Measurements from ENCODE around the gene PEX5. TPM values are rescaled to one million over a fixed set of nuclear protein-coding genes. Genes with fewer than 3 reads are reported as not detected.
"Not testable (repeated sequence)": the region's sequence is repeated elsewhere in the genome, so short reads cannot be mapped to it uniquely, and the experiment has no call there.

The PEX5 gene
- total RNA-seq, 1 donor from 2014 or later, result 34.1 TPM

DNA sequence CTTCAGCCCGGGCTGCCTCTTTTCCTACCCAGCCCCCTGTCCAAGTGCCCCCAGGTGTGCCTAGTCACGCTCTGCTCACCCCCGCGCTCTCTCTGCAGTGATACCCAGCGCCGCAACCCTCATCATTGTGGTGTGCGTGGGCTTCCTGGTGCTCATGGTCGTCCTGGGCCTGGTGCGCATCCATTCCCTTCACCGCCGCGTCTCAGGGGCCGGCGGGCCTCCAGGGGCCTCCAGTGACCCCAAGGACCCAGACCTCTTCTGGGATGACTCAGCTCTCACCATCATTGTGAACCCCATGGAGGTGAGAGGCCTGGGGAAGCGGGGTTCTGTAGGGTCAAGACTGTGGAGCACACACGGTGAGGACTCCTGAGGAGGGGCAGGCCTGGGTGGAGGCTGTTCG is 32.1 kb upstream of the PEX5 start:
- intact Hi-C loops (cut with DNase I), result no loop called here
- ATAC-seq (ENCODE audit: poor library complexity) (no peak), DNase-seq (no peak)

DNA sequence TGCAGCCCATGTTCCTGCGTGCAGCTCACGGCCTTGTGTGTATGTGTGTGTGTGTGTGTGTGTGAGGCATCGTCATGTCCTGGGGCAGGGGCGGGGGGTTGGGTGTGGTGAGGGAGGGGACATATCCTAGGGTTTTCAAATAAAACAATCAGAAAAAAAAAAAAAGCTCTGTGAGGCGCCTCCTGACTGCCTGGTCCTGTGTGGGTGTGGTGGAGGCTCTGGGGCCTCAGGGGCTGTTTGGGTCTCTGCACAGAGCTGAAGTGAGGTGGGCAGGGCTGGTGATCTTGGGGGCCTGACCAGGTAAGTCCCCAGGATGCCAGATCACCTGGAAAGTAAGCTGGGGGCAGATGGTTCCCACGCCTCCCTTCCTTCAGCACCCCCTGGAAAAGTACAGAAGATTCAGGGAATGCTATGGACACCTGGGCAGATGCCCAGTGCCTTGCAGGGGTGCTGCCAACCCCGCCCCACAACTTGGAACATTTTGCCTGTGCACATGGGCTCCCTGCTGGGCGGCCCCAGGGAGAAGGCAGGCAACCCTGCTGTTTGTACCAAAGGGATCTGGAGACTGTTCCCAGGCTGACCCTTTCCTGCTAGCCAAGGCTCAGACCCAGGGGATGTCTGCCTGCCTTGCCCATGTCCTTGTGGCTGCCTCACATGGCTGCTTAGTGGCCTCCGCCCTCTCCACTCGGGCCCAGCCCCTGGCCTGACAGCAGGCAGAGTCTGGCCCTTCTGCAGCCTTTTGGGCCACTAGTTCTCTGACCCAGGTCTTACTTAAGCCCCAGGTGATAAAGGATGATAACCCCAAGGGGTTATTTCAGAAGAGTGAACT is 30.5 kb upstream of the PEX5 start:
- ATAC-seq (ENCODE audit: poor library complexity) (no peak), DNase-seq (peak; percentile 42)
- intact Hi-C loops (cut with DNase I), result no loop called here

GRCh38 chr12:7160183-7160582 is 29.3 kb upstream of the PEX5 start:
- intact Hi-C loops (cut with DNase I), result no loop called here
- no peak for ATAC-seq (ENCODE audit: poor library complexity)
- no peak for DNase-seq

DNA sequence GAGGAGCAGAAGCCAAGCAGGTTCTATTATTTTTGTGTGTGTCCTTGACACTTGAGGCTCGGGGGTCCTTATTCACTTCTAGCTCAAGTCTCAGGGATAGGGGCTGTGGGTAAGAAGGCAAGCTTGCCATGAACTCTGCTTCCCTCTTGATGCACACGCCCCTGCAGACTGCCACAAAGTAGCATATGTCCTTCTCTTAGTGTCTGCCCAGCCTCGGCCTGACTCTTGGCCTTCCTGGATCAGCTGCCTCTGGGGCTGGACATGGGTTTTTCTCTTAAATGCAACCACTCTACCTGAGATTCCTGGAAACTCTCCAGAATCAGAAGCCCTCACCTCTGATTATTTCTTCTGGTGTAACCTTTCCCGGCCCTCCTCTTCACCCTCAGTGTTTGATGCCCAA is 28.2 kb upstream of the PEX5 start:
- DNase-seq, result no peak
- no peak for ATAC-seq (ENCODE audit: poor library complexity)
- intact Hi-C loops (cut with DNase I), result no loop called here

GRCh38 chr12:7161811-7162210 is 27.7 kb upstream of the PEX5 start:
- intact Hi-C loops (cut with DNase I), result no loop called here
- no peak for ATAC-seq (ENCODE audit: poor library complexity)
- DNase-seq, result peak; percentile 47

- DNase-seq (no peak), ATAC-seq (ENCODE audit: poor library complexity) (peak; percentile 65)
- intact Hi-C loops (cut with DNase I), result no loop called here
Observed at GRCh38 chr12:7162691-7163114, 26.8 kb upstream of the PEX5 start.

DNA sequence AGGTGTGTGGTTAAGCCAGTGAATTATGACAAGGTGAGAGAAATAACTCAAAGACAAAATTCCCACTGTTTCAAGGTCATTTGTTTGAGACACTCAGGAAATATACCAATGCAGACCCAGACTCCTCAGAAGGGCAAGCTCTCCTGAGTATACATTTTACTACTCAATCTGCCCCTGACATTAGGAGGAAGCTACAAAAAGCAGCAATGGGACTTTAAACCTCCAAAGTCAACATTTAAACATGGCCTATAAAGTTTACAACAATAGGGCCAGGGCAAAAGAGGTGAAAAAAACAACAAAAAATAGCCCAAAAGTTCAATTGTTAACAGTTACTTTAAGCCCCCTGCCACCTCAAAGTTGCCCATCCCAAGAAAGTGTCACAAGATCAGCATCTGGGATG is 19.5 kb upstream of the PEX5 start:
- intact Hi-C loops (cut with DNase I), result no loop called here
- ATAC-seq (ENCODE audit: poor library complexity) (no peak), DNase-seq (no peak)

DNA sequence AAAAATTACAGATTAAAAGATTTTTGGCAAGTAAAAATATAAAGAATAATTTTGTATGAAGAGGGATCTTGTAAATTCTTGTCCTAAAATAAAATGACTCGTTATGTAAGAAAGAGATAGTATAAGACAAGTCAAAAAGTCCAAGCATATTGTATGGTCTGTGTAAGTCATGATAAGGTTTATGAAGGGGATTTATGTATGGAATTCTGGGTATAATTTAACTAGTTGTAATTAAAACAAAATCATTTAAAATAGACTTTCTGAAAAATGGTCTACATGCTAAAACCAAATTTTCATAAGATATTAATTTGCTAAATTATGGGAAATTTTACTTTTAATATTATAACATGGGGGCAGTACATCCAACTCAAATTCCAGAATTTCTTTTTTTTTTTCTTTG is 17.6 kb upstream of the PEX5 start:
- intact Hi-C loops (cut with DNase I), result no loop called here
- ATAC-seq (ENCODE audit: poor library complexity) (no peak), DNase-seq (no peak)

- no peak for ATAC-seq (ENCODE audit: poor library complexity)
- intact Hi-C loops (cut with DNase I), result no loop called here
Observed at GRCh38 chr12:7175493-7175892, 14.0 kb upstream of the PEX5 start.

GRCh38 chr12:7176595-7176994 is 12.9 kb upstream of the PEX5 start:
- ATAC-seq (ENCODE audit: poor library complexity), result no peak

More at GRCh38 chr12:7175493-7175892, 14.0 kb upstream of the PEX5 start:
- no peak for DNase-seq

DNA sequence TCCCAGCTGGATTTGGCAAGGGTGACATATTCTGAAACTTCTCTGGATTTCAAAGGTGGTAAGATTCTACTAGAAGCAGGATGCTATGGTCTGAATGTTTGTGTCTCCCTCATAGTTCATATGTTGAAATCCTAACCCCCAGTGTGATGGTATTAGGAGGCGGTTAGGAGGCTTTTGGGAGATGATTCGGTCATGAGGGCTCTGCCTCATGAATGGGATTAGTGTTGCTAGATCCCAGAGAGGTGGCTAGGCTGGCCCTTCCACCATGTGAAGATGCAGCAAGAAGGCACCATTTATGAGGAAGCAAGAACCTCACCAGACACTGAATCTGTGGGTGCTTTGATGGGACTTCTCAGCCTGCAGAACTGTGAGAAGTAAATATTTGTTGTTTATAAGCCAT is 11.0 kb upstream of the PEX5 start:
- intact Hi-C loops (cut with DNase I), result no loop called here
- DNase-seq, result no peak
- ATAC-seq (ENCODE audit: poor library complexity), result no peak

More at GRCh38 chr12:7176595-7176994, 12.9 kb upstream of the PEX5 start:
- intact Hi-C loops (cut with DNase I), result no loop called here
- no peak for DNase-seq

GRCh38 chr12:7180685-7181084 is 8.8 kb upstream of the PEX5 start:
- DNase-seq (no peak), ATAC-seq (ENCODE audit: poor library complexity) (no peak)
- intact Hi-C loops (cut with DNase I), result no loop called here

DNA sequence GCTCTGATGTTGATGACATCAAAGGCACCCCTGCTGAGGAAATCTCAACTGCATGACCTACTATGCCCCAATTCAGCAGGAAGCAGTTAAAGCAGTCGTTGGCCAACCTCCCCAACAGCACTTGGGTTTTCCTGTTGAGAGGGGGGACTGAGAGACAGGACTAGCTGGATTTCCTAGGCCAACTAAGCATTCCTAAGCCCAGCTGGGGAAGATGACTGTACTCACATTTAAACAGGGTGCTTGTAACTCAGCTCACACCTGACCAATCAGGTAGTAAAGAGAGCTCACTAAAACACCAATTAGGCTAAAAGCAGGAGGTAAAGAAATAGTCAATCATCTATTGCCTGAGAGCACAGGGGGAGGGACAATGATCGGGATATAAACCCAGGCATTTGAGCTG is 3.4 kb upstream of the PEX5 start:
- intact Hi-C loops (cut with DNase I); ATAC-seq (ENCODE audit: poor library complexity); DNase-seq: not testable (repeated sequence)

DNA sequence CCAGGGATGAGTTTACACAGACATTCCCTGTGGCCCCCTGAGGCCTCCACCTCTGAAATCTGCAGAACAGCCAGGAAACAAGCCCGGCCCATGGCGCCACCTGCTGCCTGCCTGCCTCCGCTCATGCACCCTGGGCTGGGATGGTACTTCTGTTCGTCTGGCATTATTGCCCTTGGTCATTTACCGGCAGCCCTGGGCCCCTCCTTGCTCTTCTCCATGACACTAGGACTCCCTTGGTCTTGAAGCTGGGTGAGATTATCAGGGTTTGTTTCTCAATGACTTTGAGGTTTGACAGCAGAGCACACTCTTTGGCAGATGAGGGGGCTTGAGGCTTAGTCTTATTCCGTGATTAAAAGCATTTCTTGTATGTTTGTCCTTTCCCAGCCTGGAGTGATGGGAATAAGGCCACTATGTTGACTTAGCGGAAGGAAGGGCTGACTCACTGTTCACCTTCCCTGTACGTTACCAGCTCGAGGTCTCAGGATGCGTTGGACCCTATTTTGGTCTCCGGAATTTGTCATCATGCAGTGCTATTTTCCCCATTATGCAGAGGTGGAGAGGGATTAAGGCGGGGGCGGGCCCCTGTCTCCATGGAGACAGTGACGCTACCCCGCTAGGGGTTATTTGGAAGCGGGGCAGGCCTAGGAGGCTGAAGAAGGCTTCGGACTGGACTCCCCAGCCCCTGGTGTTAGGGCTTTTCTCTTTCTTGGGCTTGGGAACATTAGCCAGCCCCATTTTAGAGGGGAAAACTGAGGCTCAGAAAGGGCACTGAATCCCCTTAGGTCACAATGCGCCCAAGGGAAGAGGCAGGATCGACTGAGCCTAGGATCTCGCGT is 706 bp upstream of the PEX5 start:
- intact Hi-C loops (cut with DNase I), result no loop called here

GRCh38 chr12:7190268-7191055 is 976 bp downstream of the PEX5 start:
- DNase-seq (peak; percentile 50), ATAC-seq (ENCODE audit: poor library complexity) (peak; percentile 6)

More for the DNA sequence above, 706 bp upstream of the PEX5 start:
- ATAC-seq (ENCODE audit: poor library complexity), result peak; percentile 67
- DNase-seq, result peak; percentile 83

DNA sequence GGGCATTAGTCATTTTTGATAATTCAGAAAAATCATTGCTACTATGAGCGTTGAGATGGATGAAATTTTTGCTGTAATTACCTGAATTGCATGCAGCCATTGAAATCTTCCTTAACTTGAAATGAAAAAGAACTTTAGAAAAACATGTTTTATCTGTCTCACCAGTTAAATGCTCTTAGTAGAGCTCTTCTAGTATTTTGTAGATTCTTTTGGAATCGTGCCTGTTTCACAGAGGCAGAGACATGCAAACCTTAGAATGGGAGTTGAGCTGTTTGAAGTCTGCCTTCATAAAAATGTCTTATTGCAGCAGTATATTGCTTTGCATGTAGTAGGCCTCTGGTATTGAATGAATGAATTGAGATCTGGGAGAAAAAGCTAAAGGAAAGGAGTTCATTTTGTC is 4.2 kb downstream of the PEX5 start:
- DNase-seq, result no peak
- intact Hi-C loops (cut with DNase I), result no loop called here
- no peak for ATAC-seq (ENCODE audit: poor library complexity)

More at GRCh38 chr12:7190268-7191055, 976 bp downstream of the PEX5 start:
- intact Hi-C loops (cut with DNase I), result no loop called here

GRCh38 chr12:7197841-7198240 is 8.4 kb downstream of the PEX5 start:
- ATAC-seq (ENCODE audit: poor library complexity) (no peak), DNase-seq (no peak)
- intact Hi-C loops (cut with DNase I), result no loop called here

- ATAC-seq (ENCODE audit: poor library complexity), result no peak
- DNase-seq, result no peak
- intact Hi-C loops (cut with DNase I), result no loop called here
Observed at GRCh38 chr12:7203109-7203508, 13.6 kb downstream of the PEX5 start.

- intact Hi-C loops (cut with DNase I), result no loop called here
- no peak for DNase-seq
- no peak for ATAC-seq (ENCODE audit: poor library complexity)
Observed at GRCh38 chr12:7205091-7205490, 15.6 kb downstream of the PEX5 start.
